Spleen (tissue), 7 donors: ENCODE measurements around the gene PTPRE.

Experiments
- POLR2A ChIP-seq, 3 donors: fragments of 450-650 bp; IDR thresholded peaks; one replicate each; pipeline ENCODE4 v1.5.1; 2017; ENCODE audit warnings: antibody characterized with exemption in 3 of 3, mild to moderate bottlenecking in 1 of 3
- TF ChIP-seq, protein P1 (sequence below), 11 experiments: fragments of 200-600 bp in 7 of 11; fragments of 450-650 bp in 4 of 11; sonication (generic) in 4 of 11; IDR thresholded peaks in 8 of 11; conservative IDR thresholded peaks in 3 of 11; 1 replicate in 7 of 11; 2 replicates in 4 of 11; pipeline versions ENCODE4 v1.4.0 to v1.8.0; 2016 to 2021; ENCODE audit warnings: antibody characterized with exemption in 11 of 11, inconsistent platforms in 4 of 11, mild to moderate bottlenecking in 1 of 11
- donor health status: DM: no; HTN: no; CAD: no; lungs with moderate emphysema.
- donor health status: DM: no; HTN: no; CAD: no.
- donor health status: DM: no; HTN: no; CAD: no.

DNA sequence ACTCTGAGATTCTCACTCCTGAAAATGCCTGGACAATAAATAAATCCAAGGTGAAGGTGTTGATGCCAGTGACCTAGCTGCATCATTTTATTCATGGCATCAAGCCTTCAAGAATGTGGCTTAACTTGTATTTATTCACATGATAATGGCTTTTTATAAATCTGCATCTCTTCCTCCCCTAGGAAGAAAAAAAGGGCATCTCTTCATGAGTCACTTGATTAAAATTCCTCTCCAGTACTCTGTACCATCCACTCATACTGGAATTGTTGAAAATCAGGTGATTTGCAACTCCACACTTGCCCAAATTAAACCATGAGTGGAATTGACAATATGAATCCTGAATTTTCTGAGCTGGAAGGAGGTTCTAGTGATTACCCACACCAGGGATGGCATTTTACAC, 30.2 kb downstream of the PTPRE start:
- TF ChIP-seq, protein P1, sequence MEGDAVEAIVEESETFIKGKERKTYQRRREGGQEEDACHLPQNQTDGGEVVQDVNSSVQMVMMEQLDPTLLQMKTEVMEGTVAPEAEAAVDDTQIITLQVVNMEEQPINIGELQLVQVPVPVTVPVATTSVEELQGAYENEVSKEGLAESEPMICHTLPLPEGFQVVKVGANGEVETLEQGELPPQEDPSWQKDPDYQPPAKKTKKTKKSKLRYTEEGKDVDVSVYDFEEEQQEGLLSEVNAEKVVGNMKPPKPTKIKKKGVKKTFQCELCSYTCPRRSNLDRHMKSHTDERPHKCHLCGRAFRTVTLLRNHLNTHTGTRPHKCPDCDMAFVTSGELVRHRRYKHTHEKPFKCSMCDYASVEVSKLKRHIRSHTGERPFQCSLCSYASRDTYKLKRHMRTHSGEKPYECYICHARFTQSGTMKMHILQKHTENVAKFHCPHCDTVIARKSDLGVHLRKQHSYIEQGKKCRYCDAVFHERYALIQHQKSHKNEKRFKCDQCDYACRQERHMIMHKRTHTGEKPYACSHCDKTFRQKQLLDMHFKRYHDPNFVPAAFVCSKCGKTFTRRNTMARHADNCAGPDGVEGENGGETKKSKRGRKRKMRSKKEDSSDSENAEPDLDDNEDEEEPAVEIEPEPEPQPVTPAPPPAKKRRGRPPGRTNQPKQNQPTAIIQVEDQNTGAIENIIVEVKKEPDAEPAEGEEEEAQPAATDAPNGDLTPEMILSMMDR (IDR thresholded peaks at IDR 0.05 in 8 of 11, conservative IDR thresholded peaks at IDR 0.05 in 3 of 11) = no peak
- no peak for TF ChIP-seq POLR2A (IDR thresholded peaks at IDR 0.05)
